Nephron progenitor cell (in vitro differentiated cells): ENCODE measurements around the gene ANKMY2.

Source experiments
- DNase-seq: peaks from one replicate; pipeline ENCODE4 v3.0.0; 2021
- H3K27ac Mint-ChIP-seq: 2 replicates; pipeline ENCODE4 v1.8.0; 2021; ENCODE audit warnings: mild to moderate bottlenecking, moderate library complexity, mixed read lengths
- H3K27me3 Mint-ChIP-seq: 2 replicates; pipeline ENCODE4 v1.8.0; 2021; ENCODE audit warnings: mild to moderate bottlenecking, low read depth, mixed read lengths; ENCODE audit not compliant: poor library complexity
- H3K36me3 Mint-ChIP-seq: 2 replicates; pipeline ENCODE4 v1.8.0; 2021; ENCODE audit warnings: low read depth, mixed read lengths
- H3K4me1 Mint-ChIP-seq: 2 replicates; pipeline ENCODE4 v1.8.0; 2021; ENCODE audit warnings: mixed read lengths
- H3K4me3 Mint-ChIP-seq: 2 replicates; pipeline ENCODE4 v1.8.0; 2021; ENCODE audit warnings: mild to moderate bottlenecking, moderate library complexity, mixed read lengths
- H3K9me3 Mint-ChIP-seq: 2 replicates; pipeline ENCODE4 v1.8.0; 2021; ENCODE audit warnings: mild to moderate bottlenecking, moderate library complexity, mixed read lengths
- CTCF ChIP-seq: fragments of 200-600 bp; sonication (generic); IDR thresholded peaks from 2 replicates; pipeline ENCODE4 v1.5.0; 2021; ENCODE audit warnings: antibody characterized with exemption

The ANKMY2 gene

GRCh38 chr7:16648551-16648950, 3.0 kb upstream of the ANKMY2 start:
- Mint-ChIP-seq H3K9me3 (no peaks in the 10 kb centered on the region), H3K36me3 (peaks cover 30% of the 10 kb centered on the region), H3K4me3 (peak overlapping the region; percentile 98), H3K27me3 (no peaks in the 10 kb centered on the region), H3K4me1 (peaks cover 60% of the 10 kb centered on the region), H3K27ac (no peak overlapping the region)
- TF ChIP-seq CTCF = no peak
- DNase-seq = no peak

GRCh38 chr7:16647435-16647960, 1.9 kb upstream of the ANKMY2 start:
- peaks cover 65% of the 10 kb centered on the region for H3K4me1 Mint-ChIP-seq
- TF ChIP-seq CTCF = no peak
- no peak for DNase-seq
- H3K36me3 Mint-ChIP-seq = peaks cover 33% of the 10 kb centered on the region
- H3K27me3 Mint-ChIP-seq = no peaks in the 10 kb centered on the region
- no peaks in the 10 kb centered on the region for H3K9me3 Mint-ChIP-seq
- no peak overlapping the region for H3K27ac Mint-ChIP-seq
- H3K4me3 Mint-ChIP-seq = peak overlapping the region; percentile 98

GRCh38 chr7:16646472-16647072, 1.0 kb upstream of the ANKMY2 start:
- Mint-ChIP-seq H3K4me3 (peak overlapping the region; percentile 98), H3K9me3 (no peaks in the 10 kb centered on the region), H3K4me1 (peaks cover 59% of the 10 kb centered on the region), H3K27ac (peak overlapping the region; percentile 95), H3K36me3 (peaks cover 27% of the 10 kb centered on the region), H3K27me3 (no peaks in the 10 kb centered on the region)
- no peak for TF ChIP-seq CTCF
- no peak for DNase-seq

GRCh38 chr7:16644636-16645592, 640 bp downstream of the ANKMY2 start:
- peaks cover 50% of the 10 kb centered on the region for H3K4me1 Mint-ChIP-seq
- H3K9me3 Mint-ChIP-seq = no peaks in the 10 kb centered on the region
- DNase-seq = peak; percentile 76
- no peaks in the 10 kb centered on the region for H3K27me3 Mint-ChIP-seq
- peaks cover 22% of the 10 kb centered on the region for H3K36me3 Mint-ChIP-seq
- H3K4me3 Mint-ChIP-seq = peak overlapping the region; percentile 98
- peak overlapping the region; percentile 100 for H3K27ac Mint-ChIP-seq
- TF ChIP-seq CTCF = no peak

GRCh38 chr7:16644157-16644556, 1.4 kb downstream of the ANKMY2 start:
- H3K4me3 Mint-ChIP-seq = peak overlapping the region; percentile 98
- TF ChIP-seq CTCF = no peak
- peaks cover 48% of the 10 kb centered on the region for H3K4me1 Mint-ChIP-seq
- DNase-seq = no peak
- peak overlapping the region; percentile 100 for H3K27ac Mint-ChIP-seq
- H3K36me3 Mint-ChIP-seq = peaks cover 23% of the 10 kb centered on the region
- H3K27me3 Mint-ChIP-seq = no peaks in the 10 kb centered on the region
- H3K9me3 Mint-ChIP-seq = no peaks in the 10 kb centered on the region
